ENCODE data around the gene KDM2A.
"Not testable (repeated sequence)": the region's sequence is repeated elsewhere in the genome, so short reads cannot be mapped to it uniquely, and the experiment has no call there.

Gene KDM2A

GRCh38 chr11:67199751-67200150 is 80.7 kb downstream of the KDM2A start:
- Mint-ChIP-seq H3K27me3 (ENCODE audit: low read depth) (no peaks in the 10 kb centered on the region), H3K27ac (no peak overlapping the region), H3K4me1 (no peaks in the 10 kb centered on the region), H3K4me3 (no peak overlapping the region), H3K36me3 (ENCODE audit: low read depth) (peaks cover 48% of the 10 kb centered on the region), H3K9me3 (no peaks in the 10 kb centered on the region)
- TF ChIP-seq CTCF (IDR thresholded peaks at IDR 0.05; ENCODE audit: unreplicated experiment in 3 of 3): no peak

GRCh38 chr11:67202028-67202427 is 83.0 kb downstream of the KDM2A start:
- H3K4me1 Mint-ChIP-seq: no peaks in the 10 kb centered on the region
- peaks cover 57% of the 10 kb centered on the region for H3K36me3 Mint-ChIP-seq (ENCODE audit: low read depth)
- no peak overlapping the region for H3K4me3 Mint-ChIP-seq
- H3K27ac Mint-ChIP-seq: no peak overlapping the region
- TF ChIP-seq CTCF (IDR thresholded peaks at IDR 0.05; ENCODE audit: unreplicated experiment in 3 of 3): no peak
- H3K27me3 Mint-ChIP-seq (ENCODE audit: low read depth): no peaks in the 10 kb centered on the region
- no peaks in the 10 kb centered on the region for H3K9me3 Mint-ChIP-seq

- Mint-ChIP-seq H3K27ac (no peak overlapping the region), H3K36me3 (ENCODE audit: low read depth) (peaks cover 57% of the 10 kb centered on the region), H3K4me1 (no peaks in the 10 kb centered on the region), H3K4me3 (no peak overlapping the region), H3K9me3 (no peaks in the 10 kb centered on the region), H3K27me3 (ENCODE audit: low read depth) (no peaks in the 10 kb centered on the region)
- no peak for TF ChIP-seq CTCF (IDR thresholded peaks at IDR 0.05; ENCODE audit: unreplicated experiment in 3 of 3)
Observed at GRCh38 chr11:67204822-67205221, 85.8 kb downstream of the KDM2A start.

GRCh38 chr11:67209222-67209621 is 90.2 kb downstream of the KDM2A start:
- H3K9me3 Mint-ChIP-seq; H3K4me1 Mint-ChIP-seq; H3K27ac Mint-ChIP-seq; H3K4me3 Mint-ChIP-seq; H3K27me3 Mint-ChIP-seq (ENCODE audit: low read depth): not testable (repeated sequence)
- peaks cover 62% of the 10 kb centered on the region for H3K36me3 Mint-ChIP-seq (ENCODE audit: low read depth)

- H3K9me3 Mint-ChIP-seq: no peaks in the 10 kb centered on the region
- TF ChIP-seq CTCF (IDR thresholded peaks at IDR 0.05; ENCODE audit: unreplicated experiment in 3 of 3): no peak
- no peaks in the 10 kb centered on the region for H3K27me3 Mint-ChIP-seq (ENCODE audit: low read depth)
Observed at GRCh38 chr11:67211656-67212436, 92.8 kb downstream of the KDM2A start.

GRCh38 chr11:67213178-67213621 is 94.1 kb downstream of the KDM2A start:
- H3K27ac Mint-ChIP-seq: no peak overlapping the region
- no peaks in the 10 kb centered on the region for H3K4me1 Mint-ChIP-seq
- H3K36me3 Mint-ChIP-seq (ENCODE audit: low read depth): peaks cover 65% of the 10 kb centered on the region
- no peaks in the 10 kb centered on the region for H3K9me3 Mint-ChIP-seq
- no peak overlapping the region for H3K4me3 Mint-ChIP-seq
- TF ChIP-seq CTCF (IDR thresholded peaks at IDR 0.05; ENCODE audit: unreplicated experiment in 3 of 3): no peak
- no peaks in the 10 kb centered on the region for H3K27me3 Mint-ChIP-seq (ENCODE audit: low read depth)

More at GRCh38 chr11:67211656-67212436, 92.8 kb downstream of the KDM2A start:
- H3K4me1 Mint-ChIP-seq: no peaks in the 10 kb centered on the region
- peaks cover 65% of the 10 kb centered on the region for H3K36me3 Mint-ChIP-seq (ENCODE audit: low read depth)
- H3K27ac Mint-ChIP-seq: no peak overlapping the region
- no peak overlapping the region for H3K4me3 Mint-ChIP-seq

Measured in nephron (organoid).